Suprapubic skin (tissue), 4 donors: ENCODE measurements around the gene ZFP3.

ENCODE experiments used
- POLR2A ChIP-seq, 2 donors: fragments of 450-650 bp; IDR thresholded peaks; one replicate each; pipeline ENCODE4 v1.6.1; 2017; ENCODE audit warnings: antibody characterized with exemption in 2 of 2, mild to moderate bottlenecking in 2 of 2, moderate library complexity in 2 of 2
- POLR2AphosphoS5 ChIP-seq, 3 donors: sonication (generic); formaldehyde crosslinking; IDR thresholded peaks; one replicate each; pipeline ENCODE4 v1.6.1; 2017; ENCODE audit warnings: antibody characterized with exemption in 3 of 3
- TF ChIP-seq, protein P1 (sequence below), 2 donors: fragments of 200-600 bp in 1 of 2; fragments of 450-650 bp in 1 of 2; sonication (generic) in 1 of 2; IDR thresholded peaks; one replicate each; pipeline ENCODE4 v1.5.1; 2016 to 2019; ENCODE audit warnings: antibody characterized with exemption in 2 of 2, mild to moderate bottlenecking in 1 of 2, moderate library complexity in 1 of 2

- TF ChIP-seq, protein P1, sequence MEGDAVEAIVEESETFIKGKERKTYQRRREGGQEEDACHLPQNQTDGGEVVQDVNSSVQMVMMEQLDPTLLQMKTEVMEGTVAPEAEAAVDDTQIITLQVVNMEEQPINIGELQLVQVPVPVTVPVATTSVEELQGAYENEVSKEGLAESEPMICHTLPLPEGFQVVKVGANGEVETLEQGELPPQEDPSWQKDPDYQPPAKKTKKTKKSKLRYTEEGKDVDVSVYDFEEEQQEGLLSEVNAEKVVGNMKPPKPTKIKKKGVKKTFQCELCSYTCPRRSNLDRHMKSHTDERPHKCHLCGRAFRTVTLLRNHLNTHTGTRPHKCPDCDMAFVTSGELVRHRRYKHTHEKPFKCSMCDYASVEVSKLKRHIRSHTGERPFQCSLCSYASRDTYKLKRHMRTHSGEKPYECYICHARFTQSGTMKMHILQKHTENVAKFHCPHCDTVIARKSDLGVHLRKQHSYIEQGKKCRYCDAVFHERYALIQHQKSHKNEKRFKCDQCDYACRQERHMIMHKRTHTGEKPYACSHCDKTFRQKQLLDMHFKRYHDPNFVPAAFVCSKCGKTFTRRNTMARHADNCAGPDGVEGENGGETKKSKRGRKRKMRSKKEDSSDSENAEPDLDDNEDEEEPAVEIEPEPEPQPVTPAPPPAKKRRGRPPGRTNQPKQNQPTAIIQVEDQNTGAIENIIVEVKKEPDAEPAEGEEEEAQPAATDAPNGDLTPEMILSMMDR (IDR thresholded peaks at IDR 0.05): no peak
- no peak for TF ChIP-seq POLR2A (IDR thresholded peaks at IDR 0.05)
- no peak for TF ChIP-seq POLR2AphosphoS5 (IDR thresholded peaks at IDR 0.05)
Measured at GRCh38 chr17:5123343-5124124, 45.3 kb downstream of the ZFP3 start.
